ENCODE data around the gene CASR.
"Not testable (repeated sequence)": the region's sequence is repeated elsewhere in the genome, so short reads cannot be mapped to it uniquely, and the experiment has no call there.

The CASR gene

GRCh38 chr3:122183521-122183892 is at the start of gene CASR:
CASR (plus strand) TSS chr3:122183668; CDS start chr3:122254190, 70,522 bp downstream.
- DNase-seq, result no peak

- peak; percentile 28 for DNase-seq
Measured at GRCh38 chr3:122146466-122146865, 37.0 kb upstream of the CASR start.

GRCh38 chr3:122148941-122149627 is 34.4 kb upstream of the CASR start:
- DNase-seq, result no peak

GRCh38 chr3:122151480-122151879 is 32.0 kb upstream of the CASR start:
- no peak for DNase-seq

GRCh38 chr3:122164983-122165382 is 18.5 kb upstream of the CASR start:
- DNase-seq, result not testable (repeated sequence)

GRCh38 chr3:122167630-122168029 is 15.8 kb upstream of the CASR start:
- no peak for DNase-seq

- DNase-seq, result no peak
Measured at GRCh38 chr3:122168044-122168443, 15.4 kb upstream of the CASR start.

GRCh38 chr3:122169911-122170310 is 13.6 kb upstream of the CASR start:
- DNase-seq, result no peak

GRCh38 chr3:122171361-122171760 is 12.1 kb upstream of the CASR start:
- DNase-seq, result not testable (repeated sequence)

GRCh38 chr3:122178711-122179110 is 4.8 kb upstream of the CASR start:
- no peak for DNase-seq

GRCh38 chr3:122183893-122184590 is 574 bp downstream of the CASR start:
- no peak for DNase-seq

- DNase-seq, result no peak
Measured at GRCh38 chr3:122184591-122184929, 1.1 kb downstream of the CASR start.

GRCh38 chr3:122186372-122186771 is 2.9 kb downstream of the CASR start:
- DNase-seq, result no peak

- DNase-seq, result no peak
Measured at GRCh38 chr3:122188737-122189136, 5.3 kb downstream of the CASR start.

GRCh38 chr3:122189357-122189756 is 5.9 kb downstream of the CASR start:
- DNase-seq, result no peak

GRCh38 chr3:122190525-122190924 is 7.1 kb downstream of the CASR start:
- DNase-seq, result no peak

GRCh38 chr3:122198966-122199365 is 15.5 kb downstream of the CASR start:
- no peak for DNase-seq

GRCh38 chr3:122199552-122199951 is 16.1 kb downstream of the CASR start:
- no peak for DNase-seq

- no peak for DNase-seq
Measured at GRCh38 chr3:122200661-122201060, 17.2 kb downstream of the CASR start.

GRCh38 chr3:122201476-122201875 is 18.0 kb downstream of the CASR start:
- not testable (repeated sequence) for DNase-seq

- DNase-seq, result no peak
Measured at GRCh38 chr3:122208579-122208978, 25.1 kb downstream of the CASR start.

- no peak for DNase-seq
Measured at GRCh38 chr3:122213650-122214049, 30.2 kb downstream of the CASR start.

- no peak for DNase-seq
Measured at GRCh38 chr3:122214711-122215110, 31.2 kb downstream of the CASR start.

- no peak for DNase-seq
Measured at GRCh38 chr3:122215592-122216298, 32.3 kb downstream of the CASR start.

Data from stimulated activated CD4-positive, alpha-beta T cell treated with anti-CD3 and anti-CD28 coated beads, Interleukin-12 subunit alpha, Interleukin-12 subunit beta, amount 100 ng/mL, for 4 hours (primary cell).